Fibroblast of villous mesenchyme (primary cell): ENCODE data around the gene ITM2C. TPM values are rescaled to one million over a fixed set of nuclear protein-coding genes. Genes with fewer than 3 reads are reported as not detected.

ENCODE experiments used
- DNase-seq: peaks from one replicate; pipeline ENCODE4 v3.0.0-alpha.2; 2010; ENCODE audit warnings: low read depth
- H3K4me3 ChIP-seq: 2 replicates; pipeline ENCODE4 v1.5.1; 2011; ENCODE audit warnings: low read depth, mild to moderate bottlenecking, low read length
- total RNA-seq: library from RNA; depleted of rRNA; stranded (reverse); fragments of >200 nt; gene quantifications from 2 replicates; pipeline ENCODE4 v1.2.3, GENCODE V29; 2012
- TF ChIP-seq, protein P1 (sequence below): IDR thresholded peaks from 2 replicates; pipeline ENCODE4 v1.5.1; 2012; ENCODE audit warnings: low read depth, mild to moderate bottlenecking, low read length; ENCODE audit not compliant: insufficient read depth

Gene ITM2C
- total RNA-seq, 1 donor = 37.1 TPM

DNA sequence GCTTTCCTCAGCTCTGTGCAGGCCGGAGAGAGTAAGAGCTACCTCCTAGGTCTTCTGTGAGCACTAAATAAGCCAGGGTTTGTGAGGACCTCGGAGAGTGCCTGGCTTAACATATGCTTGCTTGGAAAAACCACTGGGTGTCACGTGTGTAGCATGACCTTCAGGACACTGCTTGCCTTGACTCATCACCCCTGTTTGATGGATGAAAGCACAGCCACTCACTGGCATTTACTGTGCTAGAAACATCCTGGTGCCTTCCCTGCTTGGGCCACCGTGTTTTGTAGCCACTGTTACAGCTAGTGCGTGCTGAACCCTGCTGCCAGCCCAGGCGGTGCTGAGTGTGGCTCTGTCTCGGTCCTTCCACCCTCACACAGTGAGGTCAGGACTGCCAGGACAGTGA is 34.8 kb upstream of the ITM2C start:
- H3K4me3 ChIP-seq = no peak overlapping the region
- TF ChIP-seq, protein P1, sequence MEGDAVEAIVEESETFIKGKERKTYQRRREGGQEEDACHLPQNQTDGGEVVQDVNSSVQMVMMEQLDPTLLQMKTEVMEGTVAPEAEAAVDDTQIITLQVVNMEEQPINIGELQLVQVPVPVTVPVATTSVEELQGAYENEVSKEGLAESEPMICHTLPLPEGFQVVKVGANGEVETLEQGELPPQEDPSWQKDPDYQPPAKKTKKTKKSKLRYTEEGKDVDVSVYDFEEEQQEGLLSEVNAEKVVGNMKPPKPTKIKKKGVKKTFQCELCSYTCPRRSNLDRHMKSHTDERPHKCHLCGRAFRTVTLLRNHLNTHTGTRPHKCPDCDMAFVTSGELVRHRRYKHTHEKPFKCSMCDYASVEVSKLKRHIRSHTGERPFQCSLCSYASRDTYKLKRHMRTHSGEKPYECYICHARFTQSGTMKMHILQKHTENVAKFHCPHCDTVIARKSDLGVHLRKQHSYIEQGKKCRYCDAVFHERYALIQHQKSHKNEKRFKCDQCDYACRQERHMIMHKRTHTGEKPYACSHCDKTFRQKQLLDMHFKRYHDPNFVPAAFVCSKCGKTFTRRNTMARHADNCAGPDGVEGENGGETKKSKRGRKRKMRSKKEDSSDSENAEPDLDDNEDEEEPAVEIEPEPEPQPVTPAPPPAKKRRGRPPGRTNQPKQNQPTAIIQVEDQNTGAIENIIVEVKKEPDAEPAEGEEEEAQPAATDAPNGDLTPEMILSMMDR = no peak
- no peak for DNase-seq

DNA sequence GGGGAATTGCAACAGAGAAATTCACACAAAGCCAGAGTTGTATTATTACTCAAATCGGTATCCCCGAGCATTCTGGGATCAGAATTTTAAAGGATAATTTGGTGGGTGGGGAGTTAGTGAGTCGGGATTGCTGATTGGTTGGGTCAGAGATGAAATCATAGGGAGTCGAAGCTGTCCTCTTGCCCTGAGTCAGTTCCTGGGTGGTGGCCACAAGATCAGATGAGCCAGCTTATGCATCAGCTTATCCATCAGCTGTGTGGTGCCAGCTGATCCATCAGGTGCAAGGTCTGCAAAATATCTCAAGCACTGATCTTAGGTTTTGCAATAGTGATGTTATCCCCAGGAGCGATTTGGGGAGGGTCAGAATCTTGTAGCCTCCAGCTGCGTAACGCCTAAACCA is 34.3 kb upstream of the ITM2C start:
- TF ChIP-seq, protein P1 = no peak
- no peak for DNase-seq
- no peak overlapping the region for H3K4me3 ChIP-seq

DNA sequence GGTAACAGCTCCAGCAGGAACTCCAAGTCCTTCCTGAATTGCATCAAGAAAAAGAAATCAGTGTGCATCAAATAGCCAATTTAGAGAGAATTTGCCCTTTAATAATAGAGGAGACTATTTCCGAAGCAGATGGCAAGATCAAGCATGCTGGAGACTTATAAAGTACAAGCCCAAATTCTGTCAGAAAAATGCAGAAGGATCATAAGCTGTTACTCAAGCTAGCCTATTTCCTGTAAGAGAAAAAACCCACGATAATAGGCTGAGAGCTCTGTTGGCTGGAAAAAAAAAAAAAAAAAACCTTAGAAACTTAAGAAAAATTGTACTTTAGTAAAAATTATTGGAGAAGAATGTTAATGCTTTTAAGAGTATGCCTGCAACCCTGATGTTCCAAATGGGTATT is 24.4 kb upstream of the ITM2C start:
- DNase-seq = no peak
- TF ChIP-seq, protein P1 = no peak
- no peak overlapping the region for H3K4me3 ChIP-seq

GRCh38 chr2:230842473-230842872 is 22.3 kb upstream of the ITM2C start:
- no peak overlapping the region for H3K4me3 ChIP-seq
- TF ChIP-seq, protein P1 = no peak
- no peak for DNase-seq

DNA sequence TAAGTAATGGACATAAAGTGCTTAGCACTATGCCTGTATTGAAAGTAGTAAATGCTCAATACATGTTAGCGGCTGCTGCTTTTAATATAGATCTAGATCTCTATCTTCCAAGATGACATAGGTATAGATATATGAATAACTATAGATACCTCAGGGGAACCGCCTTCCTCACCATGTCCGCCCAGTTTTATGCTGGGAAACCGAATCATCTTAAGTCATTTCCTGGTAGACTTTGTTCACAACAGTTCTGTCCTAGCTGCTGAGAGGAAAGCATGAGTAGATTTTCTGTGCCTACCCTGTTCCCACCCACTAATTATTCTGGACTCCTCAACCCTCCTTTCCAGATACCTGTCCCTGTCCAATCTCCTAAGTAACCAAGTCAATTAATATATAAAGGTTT is 21.6 kb upstream of the ITM2C start:
- DNase-seq = no peak
- TF ChIP-seq, protein P1 = no peak
- H3K4me3 ChIP-seq = no peak overlapping the region

DNA sequence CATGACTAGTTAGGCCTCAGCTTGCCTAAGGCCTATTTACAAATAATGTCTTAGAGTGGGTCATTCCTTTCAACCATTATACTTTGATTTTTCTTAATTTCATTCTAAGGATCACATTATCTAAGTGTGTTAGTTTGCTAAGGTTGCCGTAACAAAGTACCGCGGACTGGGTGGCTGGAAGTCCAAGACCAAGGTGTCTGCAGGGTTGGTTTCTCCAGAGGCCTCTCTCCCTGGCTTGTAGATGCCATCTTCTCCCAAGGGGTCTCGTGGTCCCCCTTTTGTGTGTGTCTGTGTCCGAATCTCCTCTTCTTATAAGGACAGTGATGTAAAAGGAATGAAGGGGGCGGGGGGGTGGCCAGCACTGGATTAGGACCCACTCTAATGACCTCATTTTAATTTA is 18.4 kb upstream of the ITM2C start:
- no peak for DNase-seq
- no peak overlapping the region for H3K4me3 ChIP-seq
- TF ChIP-seq, protein P1 = no peak

GRCh38 chr2:230847883-230848388 is 16.8 kb upstream of the ITM2C start:
- peak; percentile 82 for DNase-seq
- no peak overlapping the region for H3K4me3 ChIP-seq
- TF ChIP-seq, protein P1 = peak; percentile 77
